Prostate gland (tissue), 2 donors: ENCODE results near the gene ARHGEF16.

Source experiments
- CTCF ChIP-seq, 4 experiments: fragments of 200-600 bp in 2 of 4; fragments of 450-650 bp in 2 of 4; sonication (generic) in 2 of 4; IDR thresholded peaks; 1 replicate in 3 of 4; 2 replicates in 1 of 4; pipeline ENCODE4 v1.5.1; 2016 to 2019; ENCODE audit warnings: antibody characterized with exemption in 4 of 4, mild to moderate bottlenecking in 2 of 4, moderate library complexity in 2 of 4
- POLR2A ChIP-seq: fragments of 450-650 bp; IDR thresholded peaks from one replicate; pipeline ENCODE4 v1.6.1; 2016; ENCODE audit warnings: antibody characterized with exemption, mild to moderate bottlenecking
- POLR2AphosphoS5 ChIP-seq: sonication (generic); formaldehyde crosslinking; IDR thresholded peaks from one replicate; pipeline ENCODE4 v1.6.1; 2017; ENCODE audit warnings: antibody characterized with exemption

- TF ChIP-seq CTCF (IDR thresholded peaks at IDR 0.05) (no peak), POLR2A (no peak), POLR2AphosphoS5 (no peak)
These were observed 6.2 kb downstream of the ARHGEF16 start for GRCh38 chr1:3460672-3461131.
